Measurements from ENCODE around the gene TCEA2.

TCEA2 gene

DNA sequence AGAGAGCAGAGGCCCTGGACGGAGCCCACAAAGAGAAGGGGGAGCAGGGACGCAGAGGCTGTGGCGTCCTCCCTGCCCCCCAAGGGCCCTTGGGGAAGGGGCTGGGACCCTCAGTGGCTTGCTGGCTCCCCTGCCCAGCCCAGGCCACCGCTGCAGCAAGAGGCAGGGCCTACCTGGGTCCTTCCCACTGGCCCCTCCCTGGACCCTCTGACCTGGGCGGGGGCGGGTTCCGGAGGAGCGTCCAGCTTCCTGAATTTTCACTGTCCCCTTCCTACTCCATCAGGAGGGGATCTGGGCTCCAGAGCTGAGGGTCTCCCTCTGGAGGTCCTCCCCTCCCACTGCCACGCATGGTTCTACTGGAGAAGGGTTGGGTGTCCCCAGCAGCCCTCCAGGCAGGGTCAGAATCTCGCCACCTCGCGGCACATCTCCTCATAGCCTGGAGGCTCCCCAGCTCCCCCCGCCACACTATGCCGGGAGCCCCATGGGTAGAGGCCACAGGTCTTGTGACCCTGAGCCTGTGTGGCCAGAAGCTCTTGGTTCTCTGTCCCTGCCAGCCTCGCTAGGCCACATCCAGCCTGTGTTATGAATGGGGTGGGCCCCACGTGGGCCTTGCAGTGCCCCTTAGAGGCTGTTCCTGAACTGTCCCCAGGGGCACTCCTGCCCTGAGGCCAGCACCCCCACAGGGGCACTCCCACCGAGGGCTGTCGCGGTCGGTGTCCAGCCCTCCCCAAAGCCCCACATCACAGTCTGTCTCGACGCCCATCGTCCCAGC is 12.6 kb upstream of the TCEA2 start:
- WGBS, 2 experiments (ENCODE audit: insufficient coverage in 2 of 2) = 89% methylated on average over 17 to 18 of the region's 23 CpGs
- H3K36me3 ChIP-seq (ENCODE audit: control insufficient read depth, insufficient read depth, low read length) = peaks cover 4% of the 10 kb centered on the region
- H3K4me3 ChIP-seq (ENCODE audit: extremely low read depth, insufficient read depth, low read length, poor library complexity, severe bottlenecking) = no peak overlapping the region
- H3K4me1 ChIP-seq (ENCODE audit: control insufficient read depth, insufficient read depth, low read length, poor library complexity, severe bottlenecking) = peaks cover 21% of the 10 kb centered on the region
- no peak overlapping the region for H3K27ac ChIP-seq (ENCODE audit: low read depth, low read length, severe bottlenecking)
- H3K9me3 ChIP-seq (ENCODE audit: control insufficient read depth, low read length) = no peaks in the 10 kb centered on the region

GRCh38 chr20:64051033-64051452 is 12.0 kb upstream of the TCEA2 start:
- no peak overlapping the region for H3K27ac ChIP-seq (ENCODE audit: low read depth, low read length, severe bottlenecking)
- WGBS, 2 experiments (ENCODE audit: insufficient coverage in 2 of 2) = 89 to 93% methylated on average over 9 to 10 of the region's 11 CpGs

GRCh38 chr20:64051561-64052325 is 11.3 kb upstream of the TCEA2 start:
- WGBS, 2 experiments (ENCODE audit: insufficient coverage in 2 of 2) = 92 to 96% methylated on average over 4 to 13 of the region's 15 CpGs
- Histone ChIP-seq H3K4me3 (ENCODE audit: extremely low read depth, insufficient read depth, low read length, poor library complexity, severe bottlenecking) (no peak overlapping the region), H3K36me3 (ENCODE audit: control insufficient read depth, insufficient read depth, low read length) (peaks cover 4% of the 10 kb centered on the region), H3K27ac (ENCODE audit: low read depth, low read length, severe bottlenecking) (no peak overlapping the region), H3K9me3 (ENCODE audit: control insufficient read depth, low read length) (no peaks in the 10 kb centered on the region), H3K4me1 (ENCODE audit: control insufficient read depth, insufficient read depth, low read length, poor library complexity, severe bottlenecking) (peaks cover 29% of the 10 kb centered on the region)

More at GRCh38 chr20:64051033-64051452, 12.0 kb upstream of the TCEA2 start:
- Histone ChIP-seq H3K36me3 (ENCODE audit: control insufficient read depth, insufficient read depth, low read length) (peaks cover 4% of the 10 kb centered on the region), H3K4me3 (ENCODE audit: extremely low read depth, insufficient read depth, low read length, poor library complexity, severe bottlenecking) (no peak overlapping the region), H3K9me3 (ENCODE audit: control insufficient read depth, low read length) (no peaks in the 10 kb centered on the region), H3K4me1 (ENCODE audit: control insufficient read depth, insufficient read depth, low read length, poor library complexity, severe bottlenecking) (peaks cover 22% of the 10 kb centered on the region)

GRCh38 chr20:64052326-64052722 is 10.7 kb upstream of the TCEA2 start:
- no peaks in the 10 kb centered on the region for H3K9me3 ChIP-seq (ENCODE audit: control insufficient read depth, low read length)
- H3K27ac ChIP-seq (ENCODE audit: low read depth, low read length, severe bottlenecking) = no peak overlapping the region
- H3K36me3 ChIP-seq (ENCODE audit: control insufficient read depth, insufficient read depth, low read length) = peaks cover under 1% of the 10 kb centered on the region
- 91 to 95% methylated on average over 4 to 6 of the region's 10 CpGs for WGBS, 2 experiments (ENCODE audit: insufficient coverage in 2 of 2)
- no peak overlapping the region for H3K4me3 ChIP-seq (ENCODE audit: extremely low read depth, insufficient read depth, low read length, poor library complexity, severe bottlenecking)
- peaks cover 35% of the 10 kb centered on the region for H3K4me1 ChIP-seq (ENCODE audit: control insufficient read depth, insufficient read depth, low read length, poor library complexity, severe bottlenecking)

DNA sequence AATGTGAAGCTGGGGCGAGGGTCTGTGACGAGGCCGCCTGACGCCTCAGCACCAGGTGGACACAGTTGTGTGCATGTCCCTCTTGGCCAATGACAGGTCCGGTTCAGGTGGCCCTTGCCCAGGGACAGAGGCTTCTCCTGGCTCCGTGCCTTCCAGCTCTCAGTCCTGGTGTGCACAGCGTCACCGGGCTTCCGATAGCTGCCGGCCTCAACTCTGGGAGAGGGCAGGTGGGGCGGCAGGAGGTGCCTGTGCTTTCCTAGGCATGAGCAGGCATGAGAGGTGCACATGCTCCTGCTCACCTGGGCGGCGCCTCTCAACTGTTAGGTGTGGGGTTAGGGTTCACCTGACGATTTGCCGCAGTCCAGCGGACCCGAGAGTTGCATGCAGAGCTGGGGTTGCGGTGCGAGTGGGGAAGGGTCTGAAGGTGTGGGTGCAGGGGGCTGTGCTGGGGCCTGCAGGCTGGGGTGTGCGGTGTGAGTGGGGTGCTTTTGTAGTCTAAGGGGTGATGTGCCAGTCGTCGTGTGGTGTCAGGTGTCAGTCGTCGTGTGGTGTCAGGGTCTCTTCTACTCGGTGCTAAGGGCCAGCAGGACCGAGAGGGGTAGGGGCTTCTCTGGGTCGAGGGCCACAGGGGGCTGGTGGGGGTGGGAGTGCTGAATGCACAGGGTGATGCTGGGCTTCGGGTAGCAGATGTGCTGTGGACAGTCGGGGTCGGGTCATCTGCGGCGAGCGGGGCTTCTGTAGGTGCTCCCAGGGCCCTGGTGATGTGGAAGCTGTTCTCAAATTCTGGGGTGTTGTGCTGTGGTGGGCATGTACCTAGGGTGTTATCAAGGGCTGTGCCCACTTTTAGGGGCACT is 9.8 kb upstream of the TCEA2 start:
- Histone ChIP-seq H3K4me3 (ENCODE audit: extremely low read depth, insufficient read depth, low read length, poor library complexity, severe bottlenecking) (no peak overlapping the region), H3K4me1 (ENCODE audit: control insufficient read depth, insufficient read depth, low read length, poor library complexity, severe bottlenecking) (peaks cover 37% of the 10 kb centered on the region), H3K36me3 (ENCODE audit: control insufficient read depth, insufficient read depth, low read length) (no peaks in the 10 kb centered on the region), H3K9me3 (ENCODE audit: control insufficient read depth, low read length) (no peaks in the 10 kb centered on the region), H3K27ac (ENCODE audit: low read depth, low read length, severe bottlenecking) (no peak overlapping the region)
- 85 to 89% methylated on average over 20 to 33 of the region's 33 CpGs for WGBS, 2 experiments (ENCODE audit: insufficient coverage in 2 of 2)

DNA sequence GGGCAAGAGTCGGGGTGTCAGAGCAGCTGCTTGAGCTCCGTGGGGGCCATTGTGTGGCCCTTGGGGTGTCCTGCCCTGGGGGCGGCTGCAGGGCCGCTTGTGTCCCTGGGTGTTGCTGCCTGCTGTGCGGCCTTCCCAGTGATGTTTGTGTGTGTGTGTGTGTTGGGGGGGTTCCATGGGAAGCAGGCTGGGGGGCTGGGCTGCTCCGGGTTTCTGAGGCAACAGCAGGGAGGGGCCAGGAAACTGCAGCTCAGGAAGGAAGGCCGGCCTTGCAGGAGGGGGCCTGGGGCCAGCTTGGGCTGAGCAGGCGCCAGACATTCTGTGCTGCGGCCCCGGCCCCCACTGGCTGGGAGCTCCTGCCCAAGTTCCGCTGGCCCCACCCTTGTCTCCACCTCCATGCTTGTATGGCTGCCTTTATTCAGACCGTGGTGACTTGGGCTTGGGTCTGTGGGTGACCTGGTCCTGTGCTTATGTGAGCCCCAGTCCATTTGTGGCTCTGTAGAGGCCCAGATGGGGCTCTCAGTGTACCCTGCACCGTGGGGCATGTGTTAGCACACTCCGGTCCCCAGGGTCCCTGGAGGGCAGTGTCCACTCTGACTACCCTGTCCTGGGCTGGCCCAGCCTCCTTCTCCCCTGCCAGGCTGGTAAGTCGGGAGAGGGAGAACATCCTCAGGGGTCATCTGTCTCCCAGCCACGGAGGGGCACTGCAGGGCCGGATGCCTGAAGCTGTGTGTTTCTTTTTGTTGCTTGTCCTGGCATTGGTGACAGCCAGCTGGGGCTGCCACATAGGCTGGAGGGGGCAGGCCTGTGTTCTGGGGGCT is 8.9 kb upstream of the TCEA2 start:
- WGBS, 2 experiments (ENCODE audit: insufficient coverage in 2 of 2) = 33 to 56% methylated on average over 12 to 14 of the region's 17 CpGs
- H3K9me3 ChIP-seq (ENCODE audit: control insufficient read depth, low read length) = no peaks in the 10 kb centered on the region
- H3K4me3 ChIP-seq (ENCODE audit: extremely low read depth, insufficient read depth, low read length, poor library complexity, severe bottlenecking) = peak overlapping the region; percentile 8
- peaks cover 37% of the 10 kb centered on the region for H3K4me1 ChIP-seq (ENCODE audit: control insufficient read depth, insufficient read depth, low read length, poor library complexity, severe bottlenecking)
- H3K27ac ChIP-seq (ENCODE audit: low read depth, low read length, severe bottlenecking) = peak overlapping the region; percentile 76
- H3K36me3 ChIP-seq (ENCODE audit: control insufficient read depth, insufficient read depth, low read length) = no peaks in the 10 kb centered on the region

DNA sequence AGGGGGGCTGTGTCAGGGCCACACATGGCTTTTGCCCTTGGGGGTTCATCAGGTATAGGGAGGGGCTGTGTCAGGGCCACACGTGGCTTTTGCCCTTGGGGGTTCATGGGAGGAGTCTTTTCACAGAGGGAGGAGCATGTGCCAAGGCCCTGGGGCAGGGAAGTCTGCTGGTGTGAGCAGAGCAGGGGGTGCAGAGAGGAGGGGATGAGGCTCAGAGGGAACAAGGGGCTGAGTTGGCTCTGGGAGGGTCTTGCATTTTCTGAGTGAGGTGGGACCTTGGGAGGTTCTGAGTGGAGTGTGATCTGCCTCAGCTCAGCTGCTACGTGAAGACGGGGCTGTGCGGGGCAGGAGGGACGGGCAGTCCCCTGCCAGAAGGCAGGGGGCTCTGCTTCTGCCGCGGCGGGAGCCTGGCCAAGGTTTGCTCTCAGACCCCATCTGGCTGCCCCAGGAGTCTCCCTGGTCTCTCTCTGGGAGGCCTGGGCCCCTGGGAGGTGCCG is 7.6 kb upstream of the TCEA2 start:
- H3K27ac ChIP-seq (ENCODE audit: low read depth, low read length, severe bottlenecking) = peak overlapping the region; percentile 23
- no peak overlapping the region for H3K4me3 ChIP-seq (ENCODE audit: extremely low read depth, insufficient read depth, low read length, poor library complexity, severe bottlenecking)
- H3K9me3 ChIP-seq (ENCODE audit: control insufficient read depth, low read length) = no peaks in the 10 kb centered on the region
- WGBS, 2 experiments (ENCODE audit: insufficient coverage in 2 of 2) = 33 to 92% methylated on average over 1 to 9 of the region's 9 CpGs
- H3K4me1 ChIP-seq (ENCODE audit: control insufficient read depth, insufficient read depth, low read length, poor library complexity, severe bottlenecking) = peaks cover 31% of the 10 kb centered on the region
- no peaks in the 10 kb centered on the region for H3K36me3 ChIP-seq (ENCODE audit: control insufficient read depth, insufficient read depth, low read length)

- Histone ChIP-seq H3K27ac (ENCODE audit: low read depth, low read length, severe bottlenecking) (peak overlapping the region; percentile 23), H3K4me1 (ENCODE audit: control insufficient read depth, insufficient read depth, low read length, poor library complexity, severe bottlenecking) (peaks cover 31% of the 10 kb centered on the region), H3K4me3 (ENCODE audit: extremely low read depth, insufficient read depth, low read length, poor library complexity, severe bottlenecking) (no peak overlapping the region), H3K36me3 (ENCODE audit: control insufficient read depth, insufficient read depth, low read length) (no peaks in the 10 kb centered on the region), H3K9me3 (ENCODE audit: control insufficient read depth, low read length) (no peaks in the 10 kb centered on the region)
- WGBS, 2 experiments (ENCODE audit: insufficient coverage in 2 of 2) = 82% methylated on average over 17 to 22 of the region's 22 CpGs
These were observed 6.9 kb upstream of the TCEA2 start for GRCh38 chr20:64055893-64056638.

- WGBS, 2 experiments (ENCODE audit: insufficient coverage in 2 of 2) = 71 to 100% methylated on average over 3 to 6 of the region's 7 CpGs
- Histone ChIP-seq H3K36me3 (ENCODE audit: control insufficient read depth, insufficient read depth, low read length) (no peaks in the 10 kb centered on the region), H3K9me3 (ENCODE audit: control insufficient read depth, low read length) (no peaks in the 10 kb centered on the region), H3K4me1 (ENCODE audit: control insufficient read depth, insufficient read depth, low read length, poor library complexity, severe bottlenecking) (peaks cover 31% of the 10 kb centered on the region), H3K27ac (ENCODE audit: low read depth, low read length, severe bottlenecking) (no peak overlapping the region), H3K4me3 (ENCODE audit: extremely low read depth, insufficient read depth, low read length, poor library complexity, severe bottlenecking) (no peak overlapping the region)
These were observed 6.4 kb upstream of the TCEA2 start for GRCh38 chr20:64056639-64056888.

Data from mesodermal cell (in vitro differentiated cells).